DMS79 (cell line): ENCODE data around the gene PAXIP1.

Source experiments
- DNase-seq: peaks from one replicate; lab custom pipeline; 2025; lab: John Stamatoyannopoulos, UW

The PAXIP1 gene

GRCh38 chr7:154911862-154912455 is 91.0 kb downstream of the PAXIP1 start:
- DNase-seq = no peak

GRCh38 chr7:154911411-154911810 is 91.5 kb downstream of the PAXIP1 start:
- DNase-seq = no peak

GRCh38 chr7:154910977-154911376 is 91.9 kb downstream of the PAXIP1 start:
- DNase-seq = no peak

GRCh38 chr7:154910125-154910524 is 92.8 kb downstream of the PAXIP1 start:
- no peak for DNase-seq

- no peak for DNase-seq
Measured at GRCh38 chr7:154909241-154910105, 93.5 kb downstream of the PAXIP1 start.

GRCh38 chr7:154907651-154908620 is 95.0 kb downstream of the PAXIP1 start:
- no peak for DNase-seq

- no peak for DNase-seq
Measured at GRCh38 chr7:154906736-154907355, 96.1 kb downstream of the PAXIP1 start.

- no peak for DNase-seq
Measured at GRCh38 chr7:154906201-154906600, 96.7 kb downstream of the PAXIP1 start.

GRCh38 chr7:154905615-154906014 is 97.3 kb downstream of the PAXIP1 start:
- no peak for DNase-seq

- DNase-seq = no peak
Measured at GRCh38 chr7:154905146-154905545, 97.8 kb downstream of the PAXIP1 start.

GRCh38 chr7:154903083-154903731 is 99.7 kb downstream of the PAXIP1 start:
- no peak for DNase-seq

- no peak for DNase-seq
Measured at GRCh38 chr7:154902600-154903082, 100.3 kb downstream of the PAXIP1 start.

GRCh38 chr7:154899862-154900261 is 103.1 kb downstream of the PAXIP1 start:
- no peak for DNase-seq

- no peak for DNase-seq
Measured at GRCh38 chr7:154898973-154899855, 103.7 kb downstream of the PAXIP1 start.

- no peak for DNase-seq
Measured at GRCh38 chr7:154896076-154896475, 106.8 kb downstream of the PAXIP1 start.
